LHCN-M2 (cell line): Measurements from ENCODE around the gene MTHFS. TPM values are rescaled to one million over a fixed set of nuclear protein-coding genes. Genes with fewer than 3 reads are reported as not detected.
A peak's percentile ranks its signal among the peaks of the same experiment; 100 is the strongest.

Source experiments
- DNase-seq: peaks from one replicate; pipeline ENCODE4 v3.0.0-alpha.2; 2012; ENCODE audit warnings: low read depth
- total RNA-seq: library from RNA; depleted of rRNA; stranded (reverse); fragments of >200 nt; gene quantifications from 2 replicates; pipeline ENCODE4 v1.2.3, GENCODE V29; 2014

MTHFS gene
- total RNA-seq, 1 experiment from 2014 or later: 24.5 TPM

- DNase-seq: peak; percentile 3
Measured at GRCh38 chr15:79875213-79875612, 21.6 kb downstream of the MTHFS start.

- no peak for DNase-seq
Measured at GRCh38 chr15:79874242-79874641, 22.6 kb downstream of the MTHFS start.

GRCh38 chr15:79872358-79873017 is 24.3 kb downstream of the MTHFS start:
- peak; percentile 62 for DNase-seq

DNA sequence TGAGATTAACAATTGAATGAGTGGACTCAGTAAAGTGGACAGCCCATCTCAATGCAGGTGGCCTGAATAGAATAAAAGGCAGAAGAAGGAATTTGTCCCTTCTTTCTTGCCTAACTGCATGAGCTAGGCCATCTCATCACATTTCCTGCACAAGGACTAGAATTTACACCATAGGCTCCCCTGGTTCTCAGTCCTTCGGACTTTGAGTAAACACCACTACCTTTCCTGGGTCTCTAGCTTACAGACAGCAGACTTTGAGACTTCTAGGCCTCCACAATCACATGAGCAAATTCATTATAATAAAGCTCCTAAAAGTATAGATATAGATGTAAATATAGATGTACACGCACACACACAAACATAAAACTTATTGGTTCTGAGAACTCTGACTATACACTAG is 28.3 kb downstream of the MTHFS start:
- DNase-seq: no peak

- peak; percentile 23 for DNase-seq
Measured at GRCh38 chr15:79863886-79864285, 32.9 kb downstream of the MTHFS start.

- DNase-seq: no peak
Measured at GRCh38 chr15:79862191-79862590, 34.6 kb downstream of the MTHFS start.

DNA sequence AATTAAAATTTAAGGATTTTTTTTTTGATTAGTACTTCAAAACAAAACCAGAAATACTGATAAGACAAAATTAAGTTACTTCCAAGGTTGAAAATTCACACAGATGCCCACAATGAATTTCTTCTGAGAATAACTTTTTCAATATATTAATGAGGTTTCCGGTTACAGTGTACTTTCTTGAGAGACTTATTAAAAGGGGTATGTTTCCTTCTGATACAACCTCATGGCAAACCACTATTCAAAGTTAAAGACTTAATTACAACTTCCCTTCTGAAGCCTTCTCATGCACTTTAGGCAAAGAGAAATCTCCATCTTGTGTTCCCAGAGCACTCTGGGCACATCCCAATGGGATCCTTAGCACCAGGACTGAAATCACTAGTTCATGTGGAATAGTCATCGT is 36.2 kb downstream of the MTHFS start:
- DNase-seq: no peak

GRCh38 chr15:79858469-79858868 is 38.3 kb downstream of the MTHFS start:
- DNase-seq: no peak

GRCh38 chr15:79853492-79854328 is 43.1 kb downstream of the MTHFS start:
- peak; percentile 84 for DNase-seq

DNA sequence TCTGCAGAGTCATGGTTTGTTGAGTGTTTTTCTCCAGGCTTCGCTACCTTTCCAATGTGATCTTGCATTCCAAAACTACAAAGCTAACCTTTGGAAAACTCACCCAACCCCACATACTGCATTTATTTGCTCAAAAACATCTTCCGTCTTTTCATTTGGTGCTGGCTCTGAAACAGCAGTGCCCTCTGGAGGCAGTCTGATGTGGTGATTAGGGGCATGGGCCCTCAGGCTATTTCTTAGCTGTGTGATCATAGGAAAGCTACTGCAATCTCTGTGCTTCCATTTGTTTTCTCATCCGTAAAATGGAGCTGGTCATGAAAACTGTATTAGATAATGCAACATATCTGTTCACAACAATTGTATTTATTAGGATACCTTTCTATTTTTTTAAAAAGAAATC is 47.0 kb downstream of the MTHFS start:
- peak; percentile 27 for DNase-seq

- no peak for DNase-seq
Measured at GRCh38 chr15:79846539-79846938, 50.3 kb downstream of the MTHFS start.

DNA sequence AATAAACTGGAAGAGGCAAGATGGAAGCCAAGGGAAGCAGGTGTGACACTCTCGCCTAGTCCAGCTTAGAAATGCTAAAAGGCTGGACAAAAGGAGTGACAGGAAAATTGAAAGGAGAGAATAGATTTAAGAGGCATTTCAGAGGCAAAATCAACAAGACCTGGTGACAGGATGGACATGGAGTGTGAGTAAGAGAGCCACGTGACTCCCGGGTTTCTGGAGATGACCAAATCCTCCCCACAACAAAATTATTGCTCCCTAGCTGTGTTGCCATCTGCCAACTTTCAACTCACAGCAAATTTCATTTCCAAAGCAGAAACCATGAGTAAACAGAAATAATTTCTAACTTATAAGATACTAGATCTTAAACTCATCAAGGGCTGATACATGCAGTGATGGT is 52.6 kb downstream of the MTHFS start:
- peak; percentile 34 for DNase-seq

DNA sequence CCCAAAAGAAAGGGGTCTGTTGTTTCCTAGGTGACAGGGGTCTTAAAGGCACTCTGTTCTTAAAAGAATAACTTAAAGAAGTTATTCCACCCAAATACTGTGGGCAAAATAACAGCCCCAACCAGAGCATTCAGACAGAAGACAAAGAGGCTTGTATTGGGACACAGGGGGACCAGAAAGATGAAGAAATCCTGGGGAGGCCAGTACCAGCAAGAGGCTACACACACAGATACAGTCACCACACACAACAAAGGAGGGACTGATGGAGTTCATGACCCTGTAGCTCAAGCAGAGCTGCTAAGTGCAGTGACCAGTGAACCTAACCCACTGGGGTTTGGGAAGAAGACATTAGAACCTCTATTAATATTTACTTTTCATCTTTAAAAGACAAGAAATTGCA is 59.0 kb downstream of the MTHFS start:
- no peak for DNase-seq

DNA sequence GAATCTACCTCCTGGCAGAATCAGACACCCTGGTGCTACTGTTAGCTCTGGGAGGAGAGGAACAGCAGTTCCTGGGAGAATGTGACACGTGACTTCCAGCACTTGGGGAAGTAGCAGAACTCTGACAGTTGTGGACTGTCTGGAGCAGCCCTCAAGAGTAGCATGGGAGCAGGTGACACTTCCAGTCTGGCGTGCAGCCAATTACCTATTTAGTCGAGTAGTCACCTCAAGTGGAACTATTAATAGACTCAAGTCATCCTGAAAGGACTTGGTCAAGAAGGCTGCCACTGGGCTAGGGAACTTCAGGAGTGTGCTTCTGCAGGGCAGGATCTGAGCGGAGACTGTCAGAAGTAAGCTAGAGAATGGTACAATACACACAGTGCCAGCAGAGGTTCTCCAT is 62.3 kb downstream of the MTHFS start:
- DNase-seq: no peak

GRCh38 chr15:79832367-79833120 is 64.3 kb downstream of the MTHFS start:
- DNase-seq: no peak

GRCh38 chr15:79831604-79832003 is 65.2 kb downstream of the MTHFS start:
- DNase-seq: no peak

DNA sequence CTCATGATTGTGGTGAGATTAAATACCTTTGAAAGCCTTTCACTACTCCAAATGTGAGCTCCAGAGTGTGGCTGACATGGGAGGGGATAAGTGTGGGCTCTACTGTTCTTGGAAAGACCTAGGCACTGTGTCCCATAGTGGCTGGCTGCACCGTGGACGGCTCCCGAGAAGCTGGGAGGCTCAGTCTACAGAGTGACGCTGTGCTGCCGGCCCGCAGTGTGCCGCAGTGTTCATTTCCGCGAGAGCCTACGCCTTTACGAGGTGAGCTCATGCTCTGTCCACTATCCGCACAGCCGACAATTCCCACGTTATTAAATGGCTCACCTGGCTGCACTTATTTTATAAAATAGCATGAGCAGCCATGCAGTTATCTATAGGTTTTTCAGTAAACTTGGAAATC is 66.9 kb downstream of the MTHFS start:
- DNase-seq: no peak

DNA sequence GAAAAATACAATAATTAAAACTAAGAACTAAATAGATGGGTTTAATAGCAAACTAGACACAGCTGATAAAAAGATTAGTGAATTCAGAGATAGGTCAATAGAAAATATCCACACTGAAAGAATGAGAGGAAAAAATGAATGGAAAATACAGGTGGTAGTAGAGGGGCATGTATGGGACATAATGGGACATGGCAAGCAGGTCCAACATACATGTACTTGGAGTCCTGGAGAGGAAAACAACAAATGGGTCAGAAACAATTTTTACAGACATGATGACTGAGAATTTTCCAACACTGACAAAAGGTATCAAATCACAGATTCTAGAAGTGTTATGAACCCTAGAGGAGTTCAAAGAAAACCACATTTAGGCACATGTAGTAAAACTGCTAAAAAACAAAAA is 68.4 kb downstream of the MTHFS start:
- DNase-seq: no peak

- DNase-seq: no peak
Measured at GRCh38 chr15:79826800-79827199, 70.0 kb downstream of the MTHFS start.

DNA sequence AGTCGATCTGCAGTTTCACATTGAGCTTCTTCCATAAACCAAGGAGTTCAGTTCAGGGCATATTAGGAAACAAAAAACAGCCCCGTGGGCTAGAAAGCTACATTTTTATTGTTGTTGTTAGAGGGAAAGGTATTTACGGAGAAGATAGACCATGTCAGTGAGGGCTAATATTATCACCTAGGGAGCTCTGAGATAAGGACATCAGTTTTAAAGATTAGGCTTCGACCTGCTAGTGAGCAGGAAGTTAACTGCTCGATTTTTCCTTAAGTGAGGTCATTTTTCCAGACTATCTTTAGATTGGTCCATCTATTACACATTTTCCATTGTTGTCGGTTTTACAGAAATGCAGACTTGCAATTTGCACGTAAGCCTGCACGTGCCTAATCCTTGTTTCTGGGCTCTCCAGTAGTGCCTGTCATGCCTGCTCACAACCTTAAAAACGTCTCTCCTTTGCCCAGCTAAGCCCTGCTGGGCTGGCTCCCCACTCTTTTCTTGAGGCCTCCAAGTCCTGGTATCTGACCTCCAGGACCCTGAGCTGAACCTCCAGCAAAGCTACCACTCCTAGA is 72.6 kb downstream of the MTHFS start:
- no peak for DNase-seq

GRCh38 chr15:79820820-79821219 is 76.0 kb downstream of the MTHFS start:
- no peak for DNase-seq

DNA sequence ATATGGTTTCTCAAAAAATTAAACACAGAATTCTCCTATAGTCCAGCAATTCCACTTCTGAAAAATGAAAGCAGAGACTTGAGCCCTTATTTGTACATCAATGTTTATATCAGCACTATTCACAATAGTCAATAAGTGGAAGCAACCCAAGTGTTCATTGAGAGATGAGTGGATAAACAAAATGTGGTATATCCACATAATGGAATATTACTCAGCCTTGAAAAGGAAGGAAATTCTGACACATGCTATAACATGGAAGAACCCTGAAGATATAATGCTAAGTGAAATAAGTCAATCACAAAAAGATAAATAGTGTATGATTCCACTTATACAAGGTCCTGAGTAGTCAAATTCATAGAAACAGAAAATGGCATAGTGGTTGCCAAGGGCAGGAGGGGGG is 76.6 kb downstream of the MTHFS start:
- no peak for DNase-seq
